CD4-positive, alpha-beta T cell treated with Interferon alpha-2 for 1 hour (primary cell): ENCODE data around the gene DOHH.

Experiments
- DNase-seq, 2 donors: peaks; one replicate each; pipeline ENCODE4 v3.0.0-alpha.2; 2020 to 2022

DOHH gene

GRCh38 chr19:3500429-3501101 lies at the start of gene DOHH:
Gene DOHH, minus strand, starts transcription at chr19:3500674. Its CDS starts 3,860 bp downstream, at chr19:3496814.
- peak; percentile 96 to 97 for DNase-seq

GRCh38 chr19:3549816-3550215 lies 49.3 kb upstream of the DOHH start:
- no peak for DNase-seq

GRCh38 chr19:3548606-3549005 lies 48.1 kb upstream of the DOHH start:
- DNase-seq = peak in 1 of 2 donors; percentile 62

DNA sequence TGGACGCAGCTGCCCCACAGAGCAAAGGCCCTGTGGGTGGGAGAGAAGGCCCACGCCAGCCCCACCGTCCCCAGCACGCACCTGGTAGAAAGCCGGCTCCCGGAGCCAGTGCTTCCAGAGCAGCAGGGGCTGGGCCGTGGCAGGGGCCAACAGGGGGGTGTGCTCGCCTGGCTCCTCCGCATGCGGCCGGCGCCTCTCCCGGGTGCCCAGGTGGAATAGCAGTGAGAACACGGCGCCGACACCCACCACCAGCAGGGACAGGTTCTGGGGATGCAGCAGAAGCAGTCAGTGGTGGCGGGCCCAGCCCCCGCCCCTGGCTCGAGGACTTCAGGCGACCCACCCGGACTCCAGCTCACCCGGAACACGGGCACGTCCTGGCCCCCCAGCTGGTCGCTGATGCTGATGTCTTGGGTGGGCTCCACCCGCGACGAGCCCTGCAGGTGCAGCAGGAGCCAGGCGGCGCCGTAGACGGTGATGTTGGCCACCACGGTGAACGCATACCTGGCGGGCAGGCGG lies 47.4 kb upstream of the DOHH start:
- DNase-seq = no peak

GRCh38 chr19:3547301-3547731 lies 46.8 kb upstream of the DOHH start:
- peak in 1 of 2 donors; percentile 36 for DNase-seq

DNA sequence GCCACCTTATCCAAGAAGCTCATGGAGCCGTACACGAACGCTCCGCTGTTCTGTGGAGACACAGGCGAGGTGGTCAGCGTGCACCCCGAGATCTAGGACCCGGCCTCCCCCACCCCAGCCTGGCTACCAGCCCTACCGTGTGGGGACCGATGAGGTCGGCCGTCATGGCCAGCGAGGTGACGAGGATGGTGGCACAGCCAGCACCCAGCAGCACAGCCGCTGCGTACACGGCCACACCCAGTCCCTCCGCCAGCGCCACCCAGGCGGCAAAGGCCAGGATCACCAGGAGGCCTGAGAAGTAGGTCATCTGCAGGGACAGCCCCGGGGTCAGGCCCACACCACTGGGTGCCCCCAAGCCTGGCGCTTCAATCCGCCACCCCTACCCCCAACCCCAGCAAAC lies 45.6 kb upstream of the DOHH start:
- no peak for DNase-seq

GRCh38 chr19:3545669-3546034 lies 45.2 kb upstream of the DOHH start:
- no peak for DNase-seq

DNA sequence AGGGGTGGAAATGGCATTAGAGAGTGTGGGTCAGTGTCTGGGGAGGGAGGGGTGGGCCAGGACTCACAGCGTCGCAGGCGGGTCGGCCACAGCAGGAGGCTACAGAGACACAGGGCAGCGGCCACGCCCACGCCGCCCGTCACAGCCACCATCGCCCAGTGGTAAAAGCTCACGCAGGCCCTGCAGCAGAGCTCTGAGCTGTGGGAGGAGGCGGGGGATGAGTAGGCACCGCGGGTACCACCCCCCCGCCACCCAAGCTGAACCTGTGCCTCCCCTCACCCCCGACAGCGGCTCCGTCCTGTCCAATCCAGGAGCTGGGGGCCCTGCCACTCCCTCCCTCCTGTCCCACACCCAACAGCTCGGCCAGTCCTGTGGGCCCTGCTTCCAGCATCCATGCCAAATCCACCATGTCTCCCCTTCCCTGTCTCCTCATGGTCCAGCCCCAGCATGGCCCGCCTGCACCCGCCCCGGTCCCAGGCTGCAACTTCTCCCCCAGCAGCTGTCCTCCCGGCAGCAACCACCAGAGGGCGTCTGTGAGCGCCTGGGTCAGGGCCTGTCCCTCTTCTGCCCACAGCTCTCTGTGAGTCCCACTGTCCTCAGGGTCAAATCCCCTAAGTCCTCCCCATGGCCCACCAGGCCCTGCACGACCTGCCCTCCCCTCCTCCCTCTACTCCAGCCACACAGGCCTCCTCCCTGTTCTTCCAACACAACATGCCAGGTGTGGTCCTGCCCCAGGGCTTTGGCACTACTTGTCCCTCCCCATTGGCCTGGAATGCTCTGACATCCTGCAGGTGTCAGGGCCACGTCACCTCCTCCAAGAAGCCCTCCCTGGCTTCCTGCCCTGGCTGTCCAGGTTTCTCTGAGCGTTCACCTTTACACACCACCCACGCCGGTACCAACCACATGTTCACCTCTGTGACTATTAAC lies 44.5 kb upstream of the DOHH start:
- peak; percentile 66 to 80 for DNase-seq

- no peak for DNase-seq
Measured at GRCh38 chr19:3544058-3544376, 43.5 kb upstream of the DOHH start.

DNA sequence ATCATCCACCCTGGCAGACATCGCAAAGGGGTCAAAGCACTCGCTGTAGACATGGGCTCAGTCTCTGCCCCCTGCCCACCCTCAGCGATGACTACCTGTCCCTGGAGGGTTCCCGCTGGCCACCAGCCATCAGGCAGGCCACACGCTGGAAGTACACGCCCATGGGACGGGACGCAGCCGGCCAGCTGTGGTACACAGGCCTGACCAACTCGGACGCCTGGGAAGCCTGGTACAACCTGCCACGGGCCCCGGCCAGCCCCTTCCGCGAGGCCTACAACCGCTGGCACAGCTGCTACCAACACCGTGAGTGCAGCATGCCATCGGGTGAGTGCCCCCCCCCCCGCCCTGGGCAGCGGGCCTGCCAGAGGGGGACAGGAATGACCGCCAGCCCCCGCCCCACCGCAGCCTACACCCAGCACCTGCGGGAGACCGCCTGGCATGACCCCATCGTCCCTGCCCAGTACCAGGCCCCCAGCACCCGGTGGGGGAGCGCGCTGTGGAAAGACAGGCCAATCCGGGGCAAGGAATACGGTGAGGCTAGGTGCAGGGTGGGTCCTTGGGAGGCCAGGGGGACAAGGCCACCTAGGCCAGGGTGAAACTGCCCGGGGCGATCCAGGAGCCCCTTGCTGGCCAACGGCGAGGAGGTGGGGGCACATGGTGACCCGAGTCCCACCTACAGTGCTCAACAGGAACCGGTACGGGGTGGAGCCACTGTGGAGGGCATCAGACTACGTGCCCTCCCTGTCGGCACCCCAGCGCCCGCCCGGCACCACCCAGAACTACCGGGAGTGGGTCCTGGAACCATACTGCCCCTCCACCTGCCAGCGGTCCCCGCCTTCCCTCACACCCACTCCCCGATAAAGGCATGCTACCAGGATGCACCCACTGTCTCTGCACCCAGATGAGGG lies 42.9 kb upstream of the DOHH start:
- DNase-seq = no peak

- no peak for DNase-seq
Measured at GRCh38 chr19:3539756-3540118, 39.3 kb upstream of the DOHH start.

DNA sequence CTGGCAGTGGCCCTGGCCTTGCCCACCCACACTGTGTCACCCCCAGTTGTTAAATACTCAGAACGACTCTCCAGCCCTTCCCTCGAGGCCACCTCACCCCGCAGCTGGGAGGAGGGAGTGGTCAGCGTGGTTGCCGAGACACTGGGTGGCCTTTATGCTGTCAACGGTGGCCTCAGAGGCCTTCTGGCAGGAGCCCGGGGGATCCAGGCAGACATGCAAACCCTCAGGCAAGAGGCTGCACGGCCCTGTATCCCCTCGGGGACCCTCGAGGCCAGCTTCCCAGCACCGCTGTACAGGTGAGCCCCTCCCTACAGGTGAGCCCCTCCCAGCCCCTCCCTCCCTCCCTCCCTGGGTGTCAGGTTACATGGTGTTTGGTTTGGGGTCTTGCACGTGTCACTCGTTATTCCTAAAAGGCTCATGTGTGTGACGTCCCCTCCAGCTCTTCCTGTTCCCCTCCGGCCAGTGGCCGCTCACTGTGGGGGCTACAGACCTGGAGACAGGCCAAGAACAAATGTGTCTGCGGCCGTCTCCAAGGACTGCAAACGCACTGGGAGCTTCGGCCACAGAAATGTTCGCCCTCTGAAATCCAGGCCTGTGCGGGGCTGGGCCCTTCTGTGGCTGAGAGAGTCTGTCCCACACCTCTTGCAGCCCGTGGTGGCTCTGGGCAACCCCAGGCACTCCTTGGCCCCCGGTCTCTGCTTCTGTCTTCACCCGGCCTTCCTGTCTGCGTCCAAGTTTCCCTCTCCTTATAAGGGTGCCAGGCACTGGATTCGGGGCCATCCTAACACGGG lies 38.7 kb upstream of the DOHH start, which contains the start of gene TEKTIP1:
TEKTIP1 (plus strand) TSS at position 210 of the 791 bp plus-strand sequence; CDS start at position 214, 4 bp downstream.
- no peak for DNase-seq

GRCh38 chr19:3538258-3538929 lies 37.9 kb upstream of the DOHH start:
- no peak for DNase-seq

- DNase-seq = no peak
Measured at GRCh38 chr19:3537438-3538240, 37.2 kb upstream of the DOHH start.

DNA sequence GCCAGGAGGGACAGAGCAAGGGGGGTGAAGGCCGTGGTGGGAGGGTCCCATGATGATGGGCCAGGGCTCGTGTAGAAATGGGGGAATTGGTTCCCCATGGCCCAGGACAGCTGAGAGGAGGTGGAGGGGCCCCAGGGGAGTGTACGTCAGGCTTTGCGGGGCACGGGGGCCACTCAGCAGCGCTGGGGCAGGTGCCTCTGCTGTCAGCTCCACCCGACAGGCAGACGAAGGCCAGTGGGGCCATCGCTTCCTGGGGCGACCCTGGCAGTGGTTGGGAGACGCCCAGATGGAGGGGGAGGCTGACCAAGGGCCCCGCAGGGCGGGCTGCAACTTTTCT lies 36.6 kb upstream of the DOHH start:
- DNase-seq = no peak

DNA sequence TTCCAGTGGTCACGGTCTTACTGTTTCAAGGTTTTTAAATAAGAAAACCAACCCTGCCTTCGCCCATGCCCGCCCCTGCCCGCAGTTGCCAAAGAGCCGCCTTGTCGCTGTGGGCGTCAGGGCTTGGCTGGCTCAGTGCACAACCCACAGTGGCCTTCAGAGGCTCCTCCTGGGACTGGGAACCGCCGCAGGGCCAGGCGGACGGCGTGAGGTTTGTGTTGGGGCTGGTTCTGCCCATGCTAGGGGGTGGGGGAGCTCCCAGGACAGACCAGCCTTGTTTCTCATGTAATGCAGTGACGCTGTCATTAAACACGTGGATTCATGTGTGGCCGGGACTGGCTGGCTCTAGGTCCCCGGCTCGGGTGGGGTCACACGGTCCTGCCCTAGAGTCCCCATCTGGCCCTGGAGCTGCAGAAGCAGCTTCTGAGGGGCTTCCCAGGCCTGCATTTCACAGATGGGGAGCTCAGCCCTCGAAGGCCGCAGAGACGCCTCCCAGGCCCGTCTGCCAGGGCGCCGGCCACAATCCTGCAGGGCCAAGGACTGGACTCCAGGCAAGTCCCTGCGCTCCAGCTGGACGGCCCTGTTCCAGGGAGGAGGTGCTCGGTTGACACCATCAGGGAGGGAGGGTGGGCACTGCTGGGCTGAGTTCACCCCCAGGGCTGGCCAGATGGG lies 36.1 kb upstream of the DOHH start:
- DNase-seq = no peak

DNA sequence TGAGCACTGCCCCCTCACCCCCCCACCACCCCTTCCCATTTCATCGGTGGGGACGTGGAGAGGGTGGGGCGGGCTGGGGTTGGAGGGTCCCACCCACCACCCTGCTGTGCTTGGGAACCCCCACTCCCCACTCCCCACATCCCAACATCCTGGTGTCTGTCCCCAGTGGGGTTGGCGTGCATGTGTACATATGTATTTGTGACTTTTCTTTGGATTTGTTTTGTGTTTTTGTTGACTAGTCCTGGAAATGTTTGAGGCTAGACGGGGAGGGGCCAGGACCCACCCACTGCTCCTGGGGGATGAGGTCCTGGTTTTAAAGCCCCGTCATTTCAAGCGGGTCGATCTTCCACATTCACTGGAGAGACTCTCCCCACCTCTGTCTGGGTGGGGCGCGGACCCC lies 35.5 kb upstream of the DOHH start:
- DNase-seq = no peak

- DNase-seq = no peak
Measured at GRCh38 chr19:3535563-3535965, 35.1 kb upstream of the DOHH start.

DNA sequence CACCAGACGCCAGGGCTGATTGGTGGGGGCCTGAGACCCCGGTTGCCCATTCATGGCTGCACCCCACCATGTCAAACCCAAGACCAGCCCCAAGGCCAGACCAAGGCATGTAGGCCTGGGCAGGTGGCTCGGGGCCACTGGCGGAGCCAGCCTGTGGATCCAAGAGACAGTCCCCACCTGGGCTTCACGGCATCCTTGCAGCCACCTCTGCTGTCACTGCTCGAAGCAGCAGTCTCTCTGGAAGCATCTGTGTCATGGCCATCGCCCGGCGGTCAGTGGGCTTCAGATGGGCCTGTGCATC lies 34.7 kb upstream of the DOHH start:
- DNase-seq = no peak
